Duodenal mucosa (tissue), 2 donors: ENCODE data around the gene ADD1.

Experiments
- H3K27ac ChIP-seq: one replicate; pipeline ENCODE4 v1.7.0; 2013; ENCODE audit warnings: low read depth, low read length
- H3K27me3 ChIP-seq, 2 donors: one replicate each; pipeline ENCODE4 v1.7.0; 2013; ENCODE audit warnings: low read length in 2 of 2, control low read depth in 1 of 2; ENCODE audit not compliant: insufficient read depth in 2 of 2, control insufficient read depth in 1 of 2
- H3K36me3 ChIP-seq, 2 donors: one replicate each; pipeline ENCODE4 v1.7.0; 2013; ENCODE audit warnings: low read length in 2 of 2, control low read depth in 1 of 2; ENCODE audit not compliant: insufficient read depth in 2 of 2, control insufficient read depth in 1 of 2
- H3K4me1 ChIP-seq, 2 donors: one replicate each; pipeline ENCODE4 v1.7.0; 2013; ENCODE audit warnings: low read length in 2 of 2, control low read depth in 1 of 2; ENCODE audit not compliant: insufficient read depth in 2 of 2, control insufficient read depth in 1 of 2
- H3K4me3 ChIP-seq, 2 donors: one replicate each; pipeline ENCODE4 v1.7.0; 2013; ENCODE audit warnings: low read length in 2 of 2, low read depth in 1 of 2
- H3K9ac ChIP-seq, 2 donors: one replicate each; pipeline ENCODE4 v1.7.0; 2013; ENCODE audit warnings: low read length in 2 of 2, low read depth in 1 of 2
- H3K9me3 ChIP-seq, 2 donors: one replicate each; pipeline ENCODE4 v1.7.0; 2013; ENCODE audit warnings: low read length in 2 of 2, control low read depth in 1 of 2; ENCODE audit not compliant: control insufficient read depth in 1 of 2

The ADD1 gene

GRCh38 chr4:2814627-2815270 is 28.9 kb upstream of the ADD1 start:
- Histone ChIP-seq H3K4me1 (peaks cover 43 to 62% of the 10 kb centered on the region in 2 donors), H3K27ac (no peak overlapping the region), H3K9me3 (no peaks in the 10 kb centered on the region), H3K36me3 (no peaks in the 10 kb centered on the region), H3K27me3 (no peaks in the 10 kb centered on the region), H3K4me3 (no peak overlapping the region), H3K9ac (no peak overlapping the region)

GRCh38 chr4:2816401-2816954 is 27.2 kb upstream of the ADD1 start:
- H3K36me3 ChIP-seq = peaks cover 4 to 10% of the 10 kb centered on the region in 2 donors
- H3K4me3 ChIP-seq = no peak overlapping the region
- H3K4me1 ChIP-seq = peaks cover 37 to 49% of the 10 kb centered on the region in 2 donors

GRCh38 chr4:2817137-2817536 is 26.5 kb upstream of the ADD1 start:
- Histone ChIP-seq H3K4me3 (peak overlapping the region; percentile 46 to 61), H3K9me3 (no peaks in the 10 kb centered on the region), H3K27ac (no peak overlapping the region), H3K9ac (peak overlapping the region in 1 of 2 donors; percentile 54), H3K36me3 (peaks cover 4 to 12% of the 10 kb centered on the region in 2 donors), H3K4me1 (peaks cover 30 to 43% of the 10 kb centered on the region in 2 donors), H3K27me3 (no peaks in the 10 kb centered on the region)

More at GRCh38 chr4:2816401-2816954, 27.2 kb upstream of the ADD1 start:
- H3K27ac ChIP-seq = no peak overlapping the region
- H3K9me3 ChIP-seq = no peaks in the 10 kb centered on the region
- H3K27me3 ChIP-seq = no peaks in the 10 kb centered on the region
- no peak overlapping the region for H3K9ac ChIP-seq

GRCh38 chr4:2817701-2818350 is 25.8 kb upstream of the ADD1 start:
- no peaks in the 10 kb centered on the region for H3K9me3 ChIP-seq
- H3K27ac ChIP-seq = no peak overlapping the region
- H3K4me1 ChIP-seq = peaks cover 27 to 40% of the 10 kb centered on the region in 2 donors
- H3K27me3 ChIP-seq = no peaks in the 10 kb centered on the region
- peak overlapping the region; percentile 25 to 54 for H3K9ac ChIP-seq
- peaks cover 4 to 18% of the 10 kb centered on the region in 2 donors for H3K36me3 ChIP-seq
- H3K4me3 ChIP-seq = peak overlapping the region; percentile 46 to 61

GRCh38 chr4:2818351-2818939 is 25.2 kb upstream of the ADD1 start:
- no peaks in the 10 kb centered on the region for H3K27me3 ChIP-seq
- peak overlapping the region; percentile 58 to 59 for H3K4me3 ChIP-seq
- peaks cover 4 to 25% of the 10 kb centered on the region in 2 donors for H3K36me3 ChIP-seq
- no peaks in the 10 kb centered on the region for H3K9me3 ChIP-seq
- peak overlapping the region in 1 of 2 donors; percentile 66 for H3K9ac ChIP-seq
- H3K4me1 ChIP-seq = peaks cover 26 to 40% of the 10 kb centered on the region in 2 donors
- H3K27ac ChIP-seq = no peak overlapping the region

GRCh38 chr4:2819244-2820215 is 24.1 kb upstream of the ADD1 start:
- H3K9me3 ChIP-seq = no peaks in the 10 kb centered on the region
- no peak overlapping the region for H3K27ac ChIP-seq
- H3K36me3 ChIP-seq = peaks cover 10 to 36% of the 10 kb centered on the region in 2 donors
- no peaks in the 10 kb centered on the region for H3K27me3 ChIP-seq
- H3K4me1 ChIP-seq = peaks cover 22 to 38% of the 10 kb centered on the region in 2 donors
- H3K4me3 ChIP-seq = peak overlapping the region in 1 of 2 donors; percentile 58
- no peak overlapping the region for H3K9ac ChIP-seq

GRCh38 chr4:2820216-2820982 is 23.2 kb upstream of the ADD1 start:
- Histone ChIP-seq H3K27me3 (no peaks in the 10 kb centered on the region), H3K9me3 (no peaks in the 10 kb centered on the region), H3K9ac (no peak overlapping the region), H3K36me3 (peaks cover 10 to 44% of the 10 kb centered on the region in 2 donors), H3K4me1 (peaks cover 18 to 31% of the 10 kb centered on the region in 2 donors), H3K27ac (no peak overlapping the region), H3K4me3 (no peak overlapping the region)

GRCh38 chr4:2822461-2823300 is 21.0 kb upstream of the ADD1 start:
- Histone ChIP-seq H3K27ac (no peak overlapping the region), H3K9ac (no peak overlapping the region), H3K4me3 (no peak overlapping the region), H3K27me3 (no peaks in the 10 kb centered on the region), H3K9me3 (no peaks in the 10 kb centered on the region), H3K4me1 (peaks cover 9 to 23% of the 10 kb centered on the region in 2 donors), H3K36me3 (peaks cover 20 to 65% of the 10 kb centered on the region in 2 donors)
